ENCODE measurements around the gene DGKQ. TPM values are rescaled to one million over a fixed set of nuclear protein-coding genes. Genes with fewer than 3 reads are reported as not detected.
A peak's percentile ranks its signal among the peaks of the same experiment; 100 is the strongest.

DGKQ gene
- total RNA-seq, 4 donors from 2014 or later: 3.2 to 5.2 (median 4.5) TPM

GRCh38 chr4:1010395-1011021, 37.1 kb upstream of the DGKQ start:
- peak overlapping the region; percentile 50 to 64 (median 62) for H3K27ac ChIP-seq
- in situ Hi-C loops (cut with MboI; ENCODE audit: low sequenced_read_pairs in 4 of 4) (no loop called here), intact Hi-C loops (cut with DNase I; ENCODE audit: low total_unique reads) (loop anchor here (2.0 to 10.0 kb wide), 4 partner anchors 228 to 994 kb away; partner anchors contain the start of genes CTBP1, NELFA and UVSSA)
- H3K4me3 ChIP-seq: peak overlapping the region; percentile 63 to 97 (median 74)
- no peaks in the 10 kb centered on the region for H3K9me3 ChIP-seq
- ATAC-seq: peak; percentile 25 to 38
- DNase-seq: peak; percentile 45 to 65
- H3K27me3 ChIP-seq: peaks cover 26 to 29% (median 27%) of the 10 kb centered on the region in 3 donors
- TF ChIP-seq POLR2A (IDR thresholded peaks at IDR 0.05): no peak
- no peak for TF ChIP-seq CTCF (IDR thresholded peaks at IDR 0.05 in 4 of 5, conservative IDR thresholded peaks at IDR 0.05 in 1 of 5)
- H3K4me1 ChIP-seq: peaks cover 7 to 19% of the 10 kb centered on the region in 2 donors
- H3K36me3 ChIP-seq: no peaks in the 10 kb centered on the region

GRCh38 chr4:1009542-1010394, 36.4 kb upstream of the DGKQ start:
- intact Hi-C loops (cut with DNase I; ENCODE audit: low total_unique reads): loop anchor here (1.0 to 10.0 kb wide), 6 partner anchors 37 to 995 kb away; partner anchors contain the start of genes CTBP1, DGKQ, GAK and NELFA
- peak; percentile 63 to 64 for ATAC-seq
- DNase-seq: peak; percentile 48 to 57

GRCh38 chr4:1008840-1009541, 35.6 kb upstream of the DGKQ start:
- H3K9me3 ChIP-seq: no peaks in the 10 kb centered on the region
- no peak for TF ChIP-seq CTCF (IDR thresholded peaks at IDR 0.05 in 4 of 5, conservative IDR thresholded peaks at IDR 0.05 in 1 of 5)
- TF ChIP-seq POLR2A (IDR thresholded peaks at IDR 0.05): no peak
- intact Hi-C loops (cut with DNase I; ENCODE audit: low total_unique reads) (loop anchor here (1.0 to 2.0 kb wide), 2 partner anchors 36 to 77 kb away; partner anchors contain the start of genes DGKQ, GAK and TMEM175), in situ Hi-C loops (cut with MboI; ENCODE audit: low sequenced_read_pairs in 4 of 4) (no loop called here)
- ATAC-seq: peak; percentile 23 to 29
- peak overlapping the region; percentile 75 to 93 (median 79) for H3K4me3 ChIP-seq
- H3K27ac ChIP-seq: peak overlapping the region in 3 of 4 donors; percentile 27 to 63 (median 44)
- peaks cover 41 to 43% (median 42%) of the 10 kb centered on the region in 3 donors for H3K27me3 ChIP-seq
- H3K36me3 ChIP-seq: no peaks in the 10 kb centered on the region
- DNase-seq: peak in 1 of 2 donors; percentile 43
- peaks cover 7 to 19% of the 10 kb centered on the region in 2 donors for H3K4me1 ChIP-seq

More at GRCh38 chr4:1009542-1010394, 36.4 kb upstream of the DGKQ start:
- no peaks in the 10 kb centered on the region for H3K36me3 ChIP-seq
- H3K27ac ChIP-seq: peak overlapping the region; percentile 50 to 64 (median 62)
- in situ Hi-C loops (cut with MboI; ENCODE audit: low sequenced_read_pairs in 4 of 4): no loop called here
- TF ChIP-seq CTCF (IDR thresholded peaks at IDR 0.05 in 4 of 5, conservative IDR thresholded peaks at IDR 0.05 in 1 of 5) (peak in 4 of 5 experiments; percentile 9 to 31 (median 20)), POLR2A (IDR thresholded peaks at IDR 0.05) (peak in 1 of 2 donors; percentile 25)
- H3K4me3 ChIP-seq: peak overlapping the region; percentile 75 to 97 (median 79)
- H3K4me1 ChIP-seq: peaks cover 7 to 19% of the 10 kb centered on the region in 2 donors
- H3K9me3 ChIP-seq: no peaks in the 10 kb centered on the region
- peaks cover 33 to 35% (median 34%) of the 10 kb centered on the region in 3 donors for H3K27me3 ChIP-seq

GRCh38 chr4:1006856-1007255, 33.5 kb upstream of the DGKQ start:
- in situ Hi-C loops (cut with MboI; ENCODE audit: low sequenced_read_pairs in 4 of 4) (no loop called here), intact Hi-C loops (cut with DNase I; ENCODE audit: low total_unique reads) (no loop called here)
- Histone ChIP-seq H3K27me3 (peaks cover 60 to 63% (median 63%) of the 10 kb centered on the region in 3 donors), H3K4me1 (peaks cover 13 to 19% of the 10 kb centered on the region in 2 donors), H3K9me3 (no peaks in the 10 kb centered on the region), H3K4me3 (no peak overlapping the region), H3K36me3 (no peaks in the 10 kb centered on the region), H3K27ac (no peak overlapping the region)
- DNase-seq (no peak), ATAC-seq (no peak)
- TF ChIP-seq POLR2A (IDR thresholded peaks at IDR 0.05) (no peak), CTCF (IDR thresholded peaks at IDR 0.05 in 4 of 5, conservative IDR thresholded peaks at IDR 0.05 in 1 of 5) (no peak)

All from gastrocnemius medialis (tissue), 4 donors.